AG09309 (cell line): Measurements from ENCODE around the gene LAMA2.

Experiments
- DNase-seq: peaks from one replicate; pipeline ENCODE4 v3.0.0-alpha.2; 2010; ENCODE audit warnings: low read depth
- H3K4me3 ChIP-seq: 2 replicates; pipeline ENCODE4 v1.5.1; 2011; ENCODE audit warnings: mild to moderate bottlenecking, low read depth, low read length, moderate library complexity; ENCODE audit not compliant: control insufficient read depth
- CTCF ChIP-seq: IDR thresholded peaks from 2 replicates; pipeline ENCODE4 v1.5.1; 2011; ENCODE audit warnings: mild to moderate bottlenecking, low read depth, low read length, inconsistent platforms; ENCODE audit not compliant: insufficient read depth, control insufficient read depth; ENCODE audit errors: missing control alignments

The LAMA2 gene

GRCh38 chr6:128954308-128955043 is 71.5 kb downstream of the LAMA2 start:
- no peak for TF ChIP-seq CTCF
- DNase-seq, result no peak
- H3K4me3 ChIP-seq, result no peak overlapping the region

- no peak for TF ChIP-seq CTCF
- H3K4me3 ChIP-seq, result no peak overlapping the region
- DNase-seq, result no peak
Measured at GRCh38 chr6:128963561-128963960, 80.6 kb downstream of the LAMA2 start.

- no peak for DNase-seq
- no peak overlapping the region for H3K4me3 ChIP-seq
- no peak for TF ChIP-seq CTCF
Measured at GRCh38 chr6:128964233-128964755, 81.4 kb downstream of the LAMA2 start.

- no peak for DNase-seq
- no peak for TF ChIP-seq CTCF
- H3K4me3 ChIP-seq, result no peak overlapping the region
Measured at GRCh38 chr6:128964771-128965170, 81.8 kb downstream of the LAMA2 start.

- no peak overlapping the region for H3K4me3 ChIP-seq
- no peak for TF ChIP-seq CTCF
- no peak for DNase-seq
Measured at GRCh38 chr6:128966934-128967333, 84.0 kb downstream of the LAMA2 start.

GRCh38 chr6:128979071-128979470 is 96.1 kb downstream of the LAMA2 start:
- no peak for TF ChIP-seq CTCF
- no peak for DNase-seq
- no peak overlapping the region for H3K4me3 ChIP-seq

GRCh38 chr6:128981716-128982115 is 98.8 kb downstream of the LAMA2 start:
- H3K4me3 ChIP-seq, result no peak overlapping the region
- DNase-seq, result no peak
- TF ChIP-seq CTCF, result no peak
